ENCODE data around the gene PHACTR4. TPM values are rescaled to one million over a fixed set of nuclear protein-coding genes. Genes with fewer than 3 reads are reported as not detected.

Gene PHACTR4
- total and polyA plus RNA-seq, 2 of the 8 experiments (the other 6 are each of a cell fraction or from before 2014, with no cell fraction given): 23.7 to 57.8 TPM

DNA sequence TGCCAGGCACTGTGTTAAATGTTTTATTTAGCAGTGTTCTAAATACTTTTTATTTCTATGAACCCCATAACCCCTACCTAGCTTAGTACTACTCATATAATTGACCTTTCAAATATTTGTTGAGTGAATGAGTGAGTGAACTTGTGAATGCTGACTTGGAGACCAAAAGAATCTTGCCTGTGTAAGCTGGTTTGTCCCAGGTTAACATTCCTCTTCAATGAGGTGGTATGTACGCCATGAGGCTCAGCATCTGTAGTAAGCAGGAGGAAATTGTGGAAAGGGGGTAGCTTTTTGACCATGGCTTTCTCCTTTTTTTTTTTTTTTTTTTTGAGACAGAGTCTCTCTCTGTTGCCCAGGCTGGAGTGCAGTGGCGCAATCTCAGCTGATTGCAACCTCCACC lies 26.1 kb upstream of the PHACTR4 start:
- Histone ChIP-seq H3K56ac (replicated peaks; ENCODE audit: insufficient read length, low read depth, low read length) (no peak overlapping the region), H3K4me1 (replicated peaks in 1 of 4; ENCODE audit: control insufficient read depth in 3 of 4, insufficient read depth in 4 of 4, low read length in 3 of 4) (no peaks in the 10 kb centered on the region), H3K23me2 (ENCODE audit: low read depth, low read length) (no peaks in the 10 kb centered on the region), H3K79me1 (ENCODE audit: low read depth, low read length) (no peaks in the 10 kb centered on the region), H2BK15ac (ENCODE audit: low read length) (no peak overlapping the region), H2BK20ac (ENCODE audit: low read length) (no peak overlapping the region), H3K4ac (replicated peaks; ENCODE audit: insufficient read length, low read depth, low read length) (no peak overlapping the region), H2AFZ (ENCODE audit: low read length) (no peak overlapping the region), H3K23ac (ENCODE audit: insufficient read length) (no peak overlapping the region), H4K20me1 (replicated peaks in 1 of 2; ENCODE audit: control insufficient read depth in 1 of 2, insufficient read depth in 2 of 2, low read length in 2 of 2) (no peaks in the 10 kb centered on the region), H2BK12ac (ENCODE audit: low read depth, low read length) (no peak overlapping the region), H3K27ac (ENCODE audit: low read depth, low read length) (no peak overlapping the region), H3K4me2 (ENCODE audit: insufficient read depth in 1 of 2, low read depth in 2 of 2, low read length in 2 of 2) (no peak overlapping the region), H3K14ac (ENCODE audit: insufficient read length) (no peak overlapping the region), H4K91ac (replicated peaks; ENCODE audit: insufficient read length, low read length) (no peak overlapping the region), H2BK5ac (ENCODE audit: low read depth, low read length) (no peak overlapping the region), H2AK5ac (ENCODE audit: low read depth, low read length) (no peak overlapping the region), H3K9ac (replicated peaks in 1 of 4; ENCODE audit: extremely low read depth in 1 of 4, low read depth in 3 of 4, low read length in 3 of 4) (no peak overlapping the region), H3K27me3 (replicated peaks in 1 of 4; ENCODE audit: control insufficient read depth in 3 of 4, extremely low read depth in 1 of 4, insufficient read depth in 3 of 4, low read length in 3 of 4) (no peaks in the 10 kb centered on the region), H4K8ac (ENCODE audit: extremely low read depth, insufficient read depth, low read length) (no peak overlapping the region), H3K4me3 (ENCODE audit: extremely low read depth in 1 of 4, insufficient read depth in 2 of 4, low read depth in 3 of 4, low read length in 4 of 4) (no peak overlapping the region), H4K5ac (ENCODE audit: insufficient read length, low read depth, low read length) (no peak overlapping the region), H3K18ac (ENCODE audit: extremely low read depth, low read length) (no peak overlapping the region), H2BK120ac (replicated peaks; ENCODE audit: low read depth, low read length) (no peak overlapping the region), H3K9me3 (ENCODE audit: insufficient read depth in 2 of 2, low read depth in 1 of 2, low read length in 1 of 2) (no peaks in the 10 kb centered on the region), H3K79me2 (ENCODE audit: control insufficient read depth in 1 of 2, insufficient read depth in 2 of 2, low read length in 2 of 2) (no peaks in the 10 kb centered on the region), H3K36me3 (ENCODE audit: control insufficient read depth in 2 of 4, insufficient read depth in 4 of 4, low read length in 3 of 4) (no peaks in the 10 kb centered on the region)
- DNase-seq (ENCODE audit: low read depth in 1 of 2, low spot score in 2 of 2) (no peak), FAIRE-seq (no peak)
- TF ChIP-seq SAP30 (IDR thresholded peaks at IDR 0.05; ENCODE audit: insufficient read depth, insufficient replicate concordance, low read length): no peak
- no peak for TF ChIP-seq FOSL1 (IDR thresholded peaks at IDR 0.05; ENCODE audit: insufficient read depth, low read depth, low read length)
- no peak for TF ChIP-seq SIRT6 (IDR thresholded peaks at IDR 0.05; ENCODE audit: low read length)
- no peak for TF ChIP-seq POU5F1 (IDR thresholded peaks at IDR 0.05; ENCODE audit: low read depth, low read length)
- no peak for TF ChIP-seq KDM1A (IDR thresholded peaks at IDR 0.05; ENCODE audit: borderline replicate concordance, low read length)
- TF ChIP-seq CHD1 (IDR thresholded peaks at IDR 0.05; ENCODE audit: low read depth, low read length): no peak
- CTCF ChIA-PET (ENCODE audit: partially characterized antibody): interaction anchor here (1.2 to 1.5 kb wide), 3 partner anchors 10 to 16 kb away, joined by 3 to 4 read pairs (median 3); no protein-coding TSS in a partner anchor
- POLR2A ChIA-PET (ENCODE audit: partially characterized antibody): interaction anchor here (1.1 to 1.9 kb wide), 2 partner anchors 15 to 165 kb away, joined by 3 to 7 read pairs; partner anchors contain the start of gene MED18
- 79% methylated on average over 2 of the region's 2 CpGs; no CpG with 5 or more reads in 1 of the 2 experiments for WGBS, 2 experiments (ENCODE audit: extremely low coverage in 1 of 2, insufficient coverage in 1 of 2, insufficient read length in 1 of 2, insufficient replicate concordance in 2 of 2, low coverage in 1 of 2, low lambda C conversion rate in 2 of 2, missing lambda C conversion rate in 1 of 2)

All from H1 (cell line).